Measurements from ENCODE around the gene CCL1. TPM values are rescaled to one million over a fixed set of nuclear protein-coding genes. Genes with fewer than 3 reads are reported as not detected.
A peak's percentile ranks its signal among the peaks of the same experiment; 100 is the strongest.

The CCL1 gene
- total RNA-seq, 1 experiment from 2014 or later = not detected

GRCh38 chr17:34368196-34368945 is 5.3 kb upstream of the CCL1 start:
- Histone ChIP-seq H3K27ac (ENCODE audit: low read length) (no peak overlapping the region), H3K4me3 (ENCODE audit: low read depth in 2 of 2, low read length in 2 of 2) (no peak overlapping the region), H3K4me1 (ENCODE audit: control insufficient read depth, insufficient read depth, low read length) (no peaks in the 10 kb centered on the region), H3K27me3 (ENCODE audit: control insufficient read depth, insufficient read depth, low read length) (no peaks in the 10 kb centered on the region), H3K36me3 (ENCODE audit: control insufficient read depth, insufficient read depth, low read length) (no peaks in the 10 kb centered on the region), H3K9me3 (ENCODE audit: control insufficient read depth, insufficient read depth, low read depth, low read length) (no peaks in the 10 kb centered on the region)
- DNase-seq (ENCODE audit: low read depth, low spot score) (no peak), ATAC-seq (0 out of 2 replicates have a peak, but pooled peaks have one; percentile 18)
- no peak for TF ChIP-seq POLR2AphosphoS5 (IDR thresholded peaks at IDR 0.05; ENCODE audit: low read depth, low read length)
- no peak for TF ChIP-seq REST (IDR thresholded peaks at IDR 0.05; ENCODE audit: insufficient read depth in 1 of 2, low read depth in 2 of 2, low read length in 1 of 2)
- no peak for TF ChIP-seq TCF7L2 (IDR thresholded peaks at IDR 0.05; ENCODE audit: low read depth, low read length)
- TF ChIP-seq CTCF (IDR thresholded peaks at IDR 0.05) = no peak
- no peak for TF ChIP-seq SIN3A (IDR thresholded peaks at IDR 0.05; ENCODE audit: borderline replicate concordance, insufficient read depth, low read depth, low read length)
- in situ Hi-C loops (cut with HindIII; ENCODE audit: low pct_unique_long_range_greater_than_20kb, low sequenced_read_pairs) = no loop called here
- intact Hi-C loops (cut with micrococcal nuclease; ENCODE audit: unreplicated experiment) = loop anchor here (10.0 kb wide), 1 partner anchor 594 kb away; no protein-coding TSS in a partner anchor
- no TSS peak for BruUV-seq (replicated peaks)
- ChIA-PET POLR2A (no interaction called here), CTCF (no interaction called here)

GRCh38 chr17:34367486-34368195 is 4.6 kb upstream of the CCL1 start:
- Histone ChIP-seq H3K4me3 (ENCODE audit: low read depth in 2 of 2, low read length in 2 of 2) (no peak overlapping the region), H3K27me3 (ENCODE audit: control insufficient read depth, insufficient read depth, low read length) (no peaks in the 10 kb centered on the region), H3K27ac (ENCODE audit: low read length) (no peak overlapping the region), H3K36me3 (ENCODE audit: control insufficient read depth, insufficient read depth, low read length) (no peaks in the 10 kb centered on the region), H3K9me3 (ENCODE audit: control insufficient read depth, insufficient read depth, low read depth, low read length) (no peaks in the 10 kb centered on the region), H3K4me1 (ENCODE audit: control insufficient read depth, insufficient read depth, low read length) (no peaks in the 10 kb centered on the region)
- ATAC-seq (0 out of 2 replicates have a peak, but pooled peaks have one; percentile 5), DNase-seq (ENCODE audit: low read depth, low spot score) (no peak)
- POLR2A ChIA-PET = no interaction called here
- TF ChIP-seq SIN3A (IDR thresholded peaks at IDR 0.05; ENCODE audit: borderline replicate concordance, insufficient read depth, low read depth, low read length) (no peak), POLR2AphosphoS5 (IDR thresholded peaks at IDR 0.05; ENCODE audit: low read depth, low read length) (no peak), CTCF (IDR thresholded peaks at IDR 0.05) (no peak), REST (IDR thresholded peaks at IDR 0.05; ENCODE audit: insufficient read depth in 1 of 2, low read depth in 2 of 2, low read length in 1 of 2) (no peak), TCF7L2 (IDR thresholded peaks at IDR 0.05; ENCODE audit: low read depth, low read length) (no peak)
- no TSS peak for BruUV-seq (replicated peaks)
- in situ Hi-C loops (cut with HindIII; ENCODE audit: low pct_unique_long_range_greater_than_20kb, low sequenced_read_pairs) = no loop called here
- intact Hi-C loops (cut with micrococcal nuclease; ENCODE audit: unreplicated experiment) = loop anchor here (10.0 kb wide), 1 partner anchor 593 kb away; no protein-coding TSS in a partner anchor
- CTCF ChIA-PET = no interaction called here
